ENCODE results near the gene NGB. TPM values are rescaled to one million over a fixed set of nuclear protein-coding genes. Genes with fewer than 3 reads are reported as not detected.
"Not testable (repeated sequence)": the region's sequence is repeated elsewhere in the genome, so short reads cannot be mapped to it uniquely, and the experiment has no call there.

NGB gene, protein sequence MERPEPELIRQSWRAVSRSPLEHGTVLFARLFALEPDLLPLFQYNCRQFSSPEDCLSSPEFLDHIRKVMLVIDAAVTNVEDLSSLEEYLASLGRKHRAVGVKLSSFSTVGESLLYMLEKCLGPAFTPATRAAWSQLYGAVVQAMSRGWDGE
- under 1 TPM in 1 of 2 donors, not detected in 1; 0.33 TPM for total RNA-seq

DNA sequence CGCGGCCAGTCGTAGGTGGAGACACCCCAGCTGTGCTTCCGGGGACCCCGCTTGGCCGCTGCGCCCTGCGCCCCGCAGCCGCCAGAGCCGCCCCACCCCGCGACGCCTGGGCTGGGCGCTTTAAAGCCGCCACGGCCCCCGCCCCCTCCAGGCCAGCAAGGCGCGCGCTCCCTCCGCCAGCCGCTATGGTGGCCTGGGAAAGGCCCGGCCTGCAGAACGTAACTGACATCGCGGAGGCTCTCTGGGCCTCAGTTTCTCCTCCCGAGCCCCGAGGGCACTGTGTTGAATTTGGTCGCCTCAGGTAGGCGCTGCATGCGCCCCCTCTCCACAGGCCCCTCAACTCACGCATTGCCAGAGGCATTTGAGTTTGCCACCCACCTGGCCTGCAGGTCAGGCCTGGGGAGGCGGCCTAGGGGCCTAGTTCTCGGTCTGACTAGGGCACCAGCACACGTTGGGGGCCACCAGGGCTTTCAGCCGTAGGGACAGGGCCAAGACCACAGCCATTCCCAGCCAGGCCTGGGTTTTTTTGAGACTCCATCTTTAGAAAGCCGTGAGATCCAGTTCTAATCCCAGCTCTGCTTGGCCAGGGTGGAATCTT is at the start of gene NGB:
Gene NGB, minus strand, starts transcription at position 94 of the 598 bp plus-strand sequence. CDS start 269 bp downstream, outside the sequence.
- Histone ChIP-seq H3K27ac (no peak within 1 kb of the TSS), H3K4me3 (no peak within 1 kb of the TSS), H3K36me3 (replicated peaks in 1 of 2; ENCODE audit: insufficient read depth in 1 of 2, low read depth in 2 of 2) (no peaks in the 10 kb centered on the region), H3K27me3 (peaks cover 0 to 8% of the 10 kb centered on the region in 2 donors), H3K4me1 (peaks cover 22% of the 10 kb centered on the region), H3K9me3 (peaks cover 0 to 6% (median 0%) of the 10 kb centered on the region in 3 donors)
- intact Hi-C loops (cut with DNase I), result no loop called here
- ATAC-seq (no peak), DNase-seq (no peak)
- 17 to 70% methylated on average over 3 to 38 of the region's 38 CpGs for WGBS, 2 donors
- TF ChIP-seq, protein P1, sequence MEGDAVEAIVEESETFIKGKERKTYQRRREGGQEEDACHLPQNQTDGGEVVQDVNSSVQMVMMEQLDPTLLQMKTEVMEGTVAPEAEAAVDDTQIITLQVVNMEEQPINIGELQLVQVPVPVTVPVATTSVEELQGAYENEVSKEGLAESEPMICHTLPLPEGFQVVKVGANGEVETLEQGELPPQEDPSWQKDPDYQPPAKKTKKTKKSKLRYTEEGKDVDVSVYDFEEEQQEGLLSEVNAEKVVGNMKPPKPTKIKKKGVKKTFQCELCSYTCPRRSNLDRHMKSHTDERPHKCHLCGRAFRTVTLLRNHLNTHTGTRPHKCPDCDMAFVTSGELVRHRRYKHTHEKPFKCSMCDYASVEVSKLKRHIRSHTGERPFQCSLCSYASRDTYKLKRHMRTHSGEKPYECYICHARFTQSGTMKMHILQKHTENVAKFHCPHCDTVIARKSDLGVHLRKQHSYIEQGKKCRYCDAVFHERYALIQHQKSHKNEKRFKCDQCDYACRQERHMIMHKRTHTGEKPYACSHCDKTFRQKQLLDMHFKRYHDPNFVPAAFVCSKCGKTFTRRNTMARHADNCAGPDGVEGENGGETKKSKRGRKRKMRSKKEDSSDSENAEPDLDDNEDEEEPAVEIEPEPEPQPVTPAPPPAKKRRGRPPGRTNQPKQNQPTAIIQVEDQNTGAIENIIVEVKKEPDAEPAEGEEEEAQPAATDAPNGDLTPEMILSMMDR (IDR thresholded peaks at IDR 0.05), result no peak
- TF ChIP-seq POLR2A (IDR thresholded peaks at IDR 0.05), result no peak

DNA sequence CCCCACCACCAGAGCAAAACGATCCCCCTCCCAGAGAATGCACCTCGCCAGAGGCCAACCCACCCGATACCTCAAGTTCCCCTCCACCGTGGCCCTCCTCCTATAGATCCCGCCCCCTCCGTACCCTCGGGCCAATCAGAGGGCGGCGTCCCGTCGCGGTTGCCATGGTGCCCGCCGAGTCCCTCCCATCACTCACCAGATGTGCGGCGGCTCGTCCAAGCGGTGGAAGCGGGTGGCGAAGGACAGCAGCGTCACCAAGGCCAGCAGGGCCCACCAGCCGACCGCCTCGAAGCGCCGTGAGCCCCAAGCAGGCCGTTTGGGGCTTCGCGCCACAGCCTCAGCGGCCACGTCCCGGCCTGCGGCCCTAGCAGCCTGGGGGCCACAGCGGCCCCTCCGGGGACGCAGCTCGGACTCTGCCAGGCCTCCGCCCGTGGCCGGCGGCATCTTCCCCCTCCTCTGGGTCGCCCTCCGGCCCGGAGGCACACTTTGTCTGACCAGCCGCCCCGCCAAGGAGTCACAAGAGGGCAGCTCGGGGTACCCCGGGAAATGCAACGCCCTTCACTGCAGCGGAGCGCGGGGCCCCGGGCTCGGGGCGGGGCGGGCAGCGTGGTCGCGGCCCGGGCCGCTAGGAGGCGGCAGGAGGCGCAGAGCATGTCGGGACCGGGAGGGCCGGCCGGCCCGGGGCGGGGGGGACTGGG is 49.4 kb upstream of the NGB start, which contains the start of gene POMT2:
Gene POMT2, minus strand, starts transcription at position 646 of the 698 bp plus-strand sequence. Its CDS starts 202 bp downstream, at position 444.
- intact Hi-C loops (cut with DNase I), result no loop called here
- H3K27ac ChIP-seq, result peak within 1 kb of the TSS; percentile 96 to 98 (median 96)
- ATAC-seq (peak; percentile 74), DNase-seq (peak; percentile 94 to 95 (median 94))
- H3K27me3 ChIP-seq, result no peaks in the 10 kb centered on the region
- H3K4me1 ChIP-seq, result peaks cover 37% of the 10 kb centered on the region
- 0 to 1% methylated on average over 10 to 59 of the region's 69 CpGs for WGBS, 2 donors
- H3K4me3 ChIP-seq, result peak within 1 kb of the TSS; percentile 68 to 84
- TF ChIP-seq, protein P1 (IDR thresholded peaks at IDR 0.05), result peak in 6 of 7 experiments; percentile 33 to 65 (median 40)
- TF ChIP-seq POLR2A (IDR thresholded peaks at IDR 0.05), result peak in 1 of 3 donors; percentile 45
- no peaks in the 10 kb centered on the region for H3K9me3 ChIP-seq
- H3K36me3 ChIP-seq (replicated peaks in 1 of 2; ENCODE audit: insufficient read depth in 1 of 2, low read depth in 2 of 2), result no peaks in the 10 kb centered on the region

DNA sequence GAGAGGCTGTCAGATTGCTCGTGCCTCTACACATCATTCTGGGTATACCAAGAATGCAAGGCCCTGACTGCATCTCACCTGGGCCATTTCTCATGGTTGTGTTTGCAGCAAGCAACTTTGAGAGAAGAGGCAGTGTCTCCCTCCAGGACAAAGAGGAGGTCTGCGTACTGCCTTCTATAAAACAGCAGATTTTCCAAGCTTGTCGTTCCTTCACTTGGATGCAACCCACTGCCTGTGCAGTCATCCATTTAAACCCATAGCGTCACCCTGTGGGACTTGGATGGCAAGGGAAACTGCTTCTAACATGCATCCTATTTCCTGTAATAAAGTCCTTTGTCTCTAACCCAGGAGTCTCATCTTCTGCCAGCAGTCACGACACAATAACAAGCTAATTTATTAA is 48.4 kb upstream of the NGB start:
- Histone ChIP-seq H3K36me3 (replicated peaks in 1 of 2; ENCODE audit: insufficient read depth in 1 of 2, low read depth in 2 of 2) (no peaks in the 10 kb centered on the region), H3K4me1 (peaks cover 47% of the 10 kb centered on the region), H3K27me3 (no peaks in the 10 kb centered on the region), H3K27ac (no peak overlapping the region), H3K9me3 (no peaks in the 10 kb centered on the region), H3K4me3 (no peak overlapping the region)
- no peak for ATAC-seq
- DNase-seq, result no peak
- WGBS, 2 donors, result 51 to 56% methylated on average over 5 of the region's 5 CpGs
- TF ChIP-seq, protein P1 (IDR thresholded peaks at IDR 0.05), result no peak
- no peak for TF ChIP-seq POLR2A (IDR thresholded peaks at IDR 0.05)
- intact Hi-C loops (cut with DNase I), result loop anchor here (5.0 kb wide), 1 partner anchor 167 kb away; no protein-coding TSS in a partner anchor

DNA sequence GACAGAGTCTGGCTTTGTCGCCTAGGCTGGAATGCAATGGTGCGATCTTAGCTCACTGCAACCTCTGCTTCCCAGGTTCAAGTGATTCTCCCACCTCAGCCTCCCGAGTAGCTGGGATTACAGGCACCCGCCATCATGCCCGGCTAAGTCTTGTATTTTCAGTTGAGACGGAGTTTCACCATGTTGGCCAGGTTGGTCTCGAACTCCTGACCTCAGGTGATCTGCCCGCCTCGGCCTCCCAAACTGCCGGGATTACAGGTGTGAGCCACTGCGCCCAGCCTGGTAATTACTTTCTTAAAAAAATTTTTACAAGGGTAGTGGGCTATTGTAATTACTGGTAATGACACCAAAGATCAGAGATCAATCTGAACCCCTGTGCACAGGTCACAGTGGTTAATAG is 47.8 kb upstream of the NGB start:
- H3K9me3 ChIP-seq; H3K27me3 ChIP-seq; H3K4me3 ChIP-seq; H3K36me3 ChIP-seq (replicated peaks in 1 of 2; ENCODE audit: insufficient read depth in 1 of 2, low read depth in 2 of 2); ATAC-seq; DNase-seq: not testable (repeated sequence)
- intact Hi-C loops (cut with DNase I), result loop anchor here (5.0 kb wide), 1 partner anchor 166 kb away; no protein-coding TSS in a partner anchor
- peaks cover 52% of the 10 kb centered on the region for H3K4me1 ChIP-seq
- 93% methylated on average over 10 to 11 of the region's 11 CpGs for WGBS, 2 donors
- peak overlapping the region in 1 of 4 donors; percentile 19 for H3K27ac ChIP-seq

DNA sequence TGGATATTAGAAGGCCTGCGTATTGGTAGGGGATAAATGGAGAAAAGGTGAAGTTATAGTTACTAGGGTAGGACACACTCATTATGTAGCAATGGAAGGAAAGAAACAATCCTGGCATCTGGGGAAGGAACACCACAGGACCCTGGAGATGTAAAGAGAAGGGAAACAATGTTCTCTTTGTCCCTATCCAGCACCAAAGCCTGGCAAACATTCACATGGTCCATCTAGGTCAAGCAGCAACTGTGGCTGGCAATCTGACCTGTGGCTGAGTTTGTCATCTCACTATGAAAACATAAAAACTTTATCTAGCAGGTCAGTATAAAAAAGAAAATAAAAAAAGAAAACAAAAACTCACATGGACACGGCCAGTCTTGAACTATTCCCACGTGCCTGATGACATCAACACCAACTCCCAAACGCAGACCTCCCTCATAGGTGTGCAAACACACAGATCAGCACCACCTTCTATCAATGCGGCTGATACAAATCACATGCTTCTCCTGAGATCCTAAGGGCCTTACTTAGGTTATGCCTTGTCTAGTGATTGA is 47.1 kb upstream of the NGB start:
- H3K36me3 ChIP-seq (replicated peaks in 1 of 2; ENCODE audit: insufficient read depth in 1 of 2, low read depth in 2 of 2), result no peaks in the 10 kb centered on the region
- intact Hi-C loops (cut with DNase I), result loop anchor here (5.0 kb wide), 1 partner anchor 166 kb away; no protein-coding TSS in a partner anchor
- TF ChIP-seq POLR2A (IDR thresholded peaks at IDR 0.05), result no peak
- TF ChIP-seq, protein P1 (IDR thresholded peaks at IDR 0.05), result no peak
- DNase-seq (peak in 1 of 4 donors; percentile 31), ATAC-seq (no peak)
- H3K27me3 ChIP-seq, result no peaks in the 10 kb centered on the region
- no peak overlapping the region for H3K4me3 ChIP-seq
- H3K27ac ChIP-seq, result peak overlapping the region in 2 of 4 donors; percentile 19 to 38
- H3K4me1 ChIP-seq, result peaks cover 52% of the 10 kb centered on the region
- H3K9me3 ChIP-seq, result no peaks in the 10 kb centered on the region
- 53 to 56% methylated on average over 5 of the region's 5 CpGs for WGBS, 2 donors
